Brain microvascular endothelial cell (primary cell): ENCODE results near the gene DUSP6.

ENCODE experiments used
- DNase-seq: peaks from one replicate; pipeline ENCODE4 v3.0.0-alpha.2; 2020
- H3K27ac ChIP-seq: fragments of 250-450 bp; sonication (Bioruptor Pico); 2 replicates; pipeline ENCODE4 v1.5.1; 2020; ENCODE audit warnings: mild to moderate bottlenecking, moderate library complexity
- H3K27me3 ChIP-seq: fragments of 250-450 bp; sonication (Bioruptor Pico); replicated peaks from 2 replicates; pipeline ENCODE4 v1.5.1; 2020; ENCODE audit warnings: mild to moderate bottlenecking
- H3K36me3 ChIP-seq: fragments of 250-450 bp; sonication (Bioruptor Pico); replicated peaks from 2 replicates; pipeline ENCODE4 v1.5.1; 2020; ENCODE audit warnings: mild to moderate bottlenecking
- H3K4me3 ChIP-seq: 2 replicates; pipeline ENCODE4 v1.5.1; 2011; ENCODE audit warnings: low read depth, mild to moderate bottlenecking, control low read depth, low read length, moderate library complexity
- in situ Hi-C: cut with HindIII; loops from 2 replicates; pipeline ENCODE4 v1.10.0; 2017; ENCODE audit warnings: low sequenced_read_pairs, low pct_ligation_motif_present
- TF ChIP-seq, protein P1 (sequence below): IDR thresholded peaks from 2 replicates; pipeline ENCODE4 v1.5.1; 2011; ENCODE audit warnings: low read depth, mild to moderate bottlenecking, moderate library complexity, low read length, control low read depth, inconsistent platforms; ENCODE audit errors: missing control alignments

The DUSP6 gene

DNA sequence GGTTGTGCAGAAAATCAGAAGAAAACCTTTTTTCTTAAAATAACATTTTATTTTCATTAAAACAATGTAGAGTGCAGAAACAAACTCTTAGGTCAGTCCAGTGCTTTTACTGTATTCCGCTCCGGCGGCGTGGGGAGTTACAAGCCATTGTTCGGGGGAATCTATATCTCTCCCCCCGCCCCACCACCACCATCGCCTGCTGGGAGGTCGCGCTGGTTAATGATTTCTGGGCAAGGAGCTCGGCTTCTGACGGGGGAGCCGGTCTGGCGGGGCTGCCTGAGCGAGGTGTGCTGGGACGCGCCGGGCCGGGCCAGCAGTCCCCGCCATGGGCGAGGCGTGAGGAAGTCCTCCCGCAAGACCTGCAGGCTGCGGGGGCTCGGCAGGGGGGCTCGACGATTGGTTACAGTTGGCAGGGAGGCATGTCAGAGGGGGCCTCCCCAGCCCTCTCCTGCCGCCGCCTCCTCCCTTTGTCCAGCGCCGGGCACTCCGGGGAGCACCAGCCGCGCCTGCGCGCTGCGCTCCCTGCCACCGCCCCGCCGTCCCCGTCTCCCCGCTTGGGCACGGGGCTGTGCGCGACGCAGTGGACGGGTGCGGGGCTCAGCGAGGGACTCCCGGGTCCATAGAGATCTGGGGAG, 1.0 kb upstream of the DUSP6 start:
- Histone ChIP-seq H3K36me3 (peaks cover 18% of the 10 kb centered on the region), H3K4me3 (peak overlapping the region; percentile 100), H3K27me3 (no peaks in the 10 kb centered on the region), H3K27ac (peak overlapping the region; percentile 89)
- in situ Hi-C loops: loop anchor here (25.0 kb wide), 1 partner anchor 109 kb away; no protein-coding TSS in a partner anchor
- TF ChIP-seq, protein P1, sequence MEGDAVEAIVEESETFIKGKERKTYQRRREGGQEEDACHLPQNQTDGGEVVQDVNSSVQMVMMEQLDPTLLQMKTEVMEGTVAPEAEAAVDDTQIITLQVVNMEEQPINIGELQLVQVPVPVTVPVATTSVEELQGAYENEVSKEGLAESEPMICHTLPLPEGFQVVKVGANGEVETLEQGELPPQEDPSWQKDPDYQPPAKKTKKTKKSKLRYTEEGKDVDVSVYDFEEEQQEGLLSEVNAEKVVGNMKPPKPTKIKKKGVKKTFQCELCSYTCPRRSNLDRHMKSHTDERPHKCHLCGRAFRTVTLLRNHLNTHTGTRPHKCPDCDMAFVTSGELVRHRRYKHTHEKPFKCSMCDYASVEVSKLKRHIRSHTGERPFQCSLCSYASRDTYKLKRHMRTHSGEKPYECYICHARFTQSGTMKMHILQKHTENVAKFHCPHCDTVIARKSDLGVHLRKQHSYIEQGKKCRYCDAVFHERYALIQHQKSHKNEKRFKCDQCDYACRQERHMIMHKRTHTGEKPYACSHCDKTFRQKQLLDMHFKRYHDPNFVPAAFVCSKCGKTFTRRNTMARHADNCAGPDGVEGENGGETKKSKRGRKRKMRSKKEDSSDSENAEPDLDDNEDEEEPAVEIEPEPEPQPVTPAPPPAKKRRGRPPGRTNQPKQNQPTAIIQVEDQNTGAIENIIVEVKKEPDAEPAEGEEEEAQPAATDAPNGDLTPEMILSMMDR: no peak
- DNase-seq: peak; percentile 58

DNA sequence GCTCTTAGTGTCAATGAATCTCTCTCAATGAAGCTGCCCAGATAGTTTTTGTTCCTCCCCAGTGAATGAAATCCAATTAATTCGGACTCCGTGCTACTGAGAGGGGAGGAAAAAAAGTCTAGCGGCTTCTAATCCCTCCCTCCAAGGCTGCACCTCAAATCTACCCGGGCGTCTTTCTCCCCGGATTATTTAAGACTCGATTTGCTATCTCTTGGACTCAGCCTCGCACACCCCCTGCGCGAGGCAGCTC, 134 bp downstream of the DUSP6 start:
- H3K27me3 ChIP-seq: no peaks in the 10 kb centered on the region
- peak overlapping the region; percentile 69 for H3K27ac ChIP-seq
- H3K36me3 ChIP-seq: peaks cover 25% of the 10 kb centered on the region
- in situ Hi-C loops: loop anchor here (25.0 kb wide), 1 partner anchor 110 kb away; no protein-coding TSS in a partner anchor
- TF ChIP-seq, protein P1: no peak
- no peak for DNase-seq
- H3K4me3 ChIP-seq: peak overlapping the region; percentile 100

- Histone ChIP-seq H3K27me3 (no peaks in the 10 kb centered on the region), H3K4me3 (peak overlapping the region; percentile 100), H3K27ac (peak overlapping the region; percentile 69), H3K36me3 (peaks cover 25% of the 10 kb centered on the region)
- TF ChIP-seq, protein P1: no peak
- no peak for DNase-seq
- in situ Hi-C loops: loop anchor here (25.0 kb wide), 1 partner anchor 111 kb away; no protein-coding TSS in a partner anchor
Observed at GRCh38 chr12:89351489-89352241, 636 bp downstream of the DUSP6 start.

DNA sequence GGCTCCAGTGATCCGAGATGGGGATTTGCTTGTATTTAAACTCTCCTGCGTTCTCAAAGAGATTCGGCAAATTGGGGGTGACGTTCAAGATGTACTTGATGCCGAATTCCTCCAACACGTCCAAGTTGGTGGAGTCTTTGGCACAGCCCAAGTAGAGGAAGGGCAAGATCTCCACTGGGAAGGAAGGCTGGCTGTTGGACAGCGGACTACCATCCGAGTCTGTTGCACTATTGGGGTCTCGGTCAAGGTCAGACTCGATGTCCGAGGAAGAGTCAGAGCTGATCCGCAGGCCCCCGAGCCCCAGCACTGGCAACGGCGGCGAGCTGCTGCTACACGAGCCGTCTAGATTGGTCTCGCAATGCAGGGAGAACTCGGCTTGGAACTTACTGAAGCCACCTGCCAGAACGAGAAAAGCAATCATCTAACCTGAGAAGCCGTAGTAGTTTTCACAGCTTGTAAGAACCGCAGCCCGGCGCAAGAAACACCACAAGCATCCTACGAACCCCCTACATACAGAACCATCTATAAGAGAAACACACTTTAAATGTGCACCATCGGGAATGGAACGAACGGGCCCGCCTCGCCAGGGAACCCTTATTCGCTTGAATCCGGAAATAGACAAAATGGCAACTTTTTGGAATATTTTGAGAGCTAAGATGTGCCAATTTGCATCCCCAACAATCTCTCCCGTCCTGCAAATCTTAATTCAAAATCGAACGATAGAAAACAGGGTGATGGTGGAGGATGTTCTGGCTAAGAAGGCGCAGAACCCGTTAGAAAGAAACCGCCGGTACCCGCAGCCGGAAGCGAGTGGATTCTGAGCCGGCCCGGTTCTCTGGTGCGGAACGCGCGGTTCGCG, 1.4 kb downstream of the DUSP6 start:
- no peak for DNase-seq
- TF ChIP-seq, protein P1: no peak
- Histone ChIP-seq H3K27me3 (no peaks in the 10 kb centered on the region), H3K36me3 (peaks cover 25% of the 10 kb centered on the region), H3K4me3 (peak overlapping the region; percentile 100), H3K27ac (peak overlapping the region; percentile 69)
- in situ Hi-C loops: loop anchor here (25.0 kb wide), 1 partner anchor 111 kb away; no protein-coding TSS in a partner anchor

DNA sequence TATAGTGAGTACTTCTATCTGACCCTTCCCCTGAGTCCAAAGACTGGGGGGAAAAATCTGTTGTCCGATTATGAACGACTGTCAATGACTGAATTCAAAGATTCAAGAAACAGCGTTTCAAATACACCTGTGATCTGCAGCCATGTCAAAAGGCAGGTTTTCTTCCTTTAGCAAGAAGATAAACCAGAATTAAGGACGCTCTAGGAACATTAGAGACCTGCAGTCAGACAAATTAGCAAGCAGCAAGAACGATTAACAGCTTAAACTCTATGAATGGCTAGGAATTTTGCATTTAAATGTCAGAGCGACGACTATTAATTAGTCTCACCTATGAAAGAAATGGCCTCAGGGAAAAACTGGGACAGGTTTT, 2.1 kb downstream of the DUSP6 start:
- no peak for DNase-seq
- in situ Hi-C loops: loop anchor here (25.0 kb wide), 1 partner anchor 112 kb away; no protein-coding TSS in a partner anchor
- H3K27ac ChIP-seq: peak overlapping the region; percentile 69
- peak overlapping the region; percentile 100 for H3K4me3 ChIP-seq
- H3K27me3 ChIP-seq: no peaks in the 10 kb centered on the region
- TF ChIP-seq, protein P1: no peak
- peaks cover 25% of the 10 kb centered on the region for H3K36me3 ChIP-seq
